ENCODE measurements around the gene VSIR. TPM values are rescaled to one million over a fixed set of nuclear protein-coding genes. Genes with fewer than 3 reads are reported as not detected.

VSIR gene
- total RNA-seq, 1 donor from 2014 or later = 13.6 TPM

DNA sequence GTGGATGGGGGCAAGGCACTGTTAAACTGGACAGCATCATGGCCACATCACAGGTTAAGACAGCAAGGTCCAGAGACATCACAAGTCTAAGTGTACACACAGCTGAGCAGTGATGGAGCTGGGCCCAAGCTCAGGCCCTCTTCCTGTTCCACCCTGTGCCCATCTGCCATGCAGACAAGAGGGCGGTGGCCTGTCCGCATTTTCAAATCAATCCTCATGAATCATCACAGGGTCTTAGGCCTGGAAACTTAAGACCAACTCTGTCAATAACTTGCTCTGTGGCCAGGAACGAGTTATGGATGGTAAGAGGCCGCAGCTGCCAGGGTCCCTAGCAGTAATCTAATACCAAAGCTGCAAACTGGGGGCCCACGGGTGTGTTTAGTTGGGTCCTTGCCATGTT is 56.9 kb downstream of the VSIR start:
- Histone ChIP-seq H3K9ac (ENCODE audit: low read depth in 1 of 3, low read length in 3 of 3) (no peak overlapping the region), H3K4me1 (ENCODE audit: control insufficient read depth in 3 of 3, insufficient read depth in 3 of 3, low read length in 3 of 3) (peaks cover 36 to 42% (median 39%) of the 10 kb centered on the region in 3 donors), H3K27ac (ENCODE audit: low read depth, low read length) (no peak overlapping the region)

DNA sequence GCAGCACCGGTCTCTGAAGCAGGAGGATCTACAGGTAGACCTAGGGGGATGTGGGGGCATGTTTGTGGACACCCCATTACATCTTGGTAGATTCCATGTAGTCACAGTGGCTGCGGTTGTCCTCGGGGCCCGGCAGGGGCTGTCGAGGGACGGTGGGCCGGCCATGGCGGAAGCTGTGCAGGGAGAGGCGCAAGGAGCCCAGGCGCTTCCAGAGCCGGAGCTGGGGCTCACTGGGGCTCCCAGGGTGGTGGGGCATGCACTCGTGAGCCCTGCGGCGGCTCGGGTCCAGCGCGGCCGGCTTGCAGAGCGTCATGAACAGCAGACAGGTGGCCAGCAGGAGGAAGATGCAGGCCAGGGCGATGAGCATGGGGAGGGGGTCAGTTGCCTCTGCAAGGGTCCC is 57.5 kb downstream of the VSIR start:
- H3K27ac ChIP-seq (ENCODE audit: low read depth, low read length) = no peak overlapping the region
- H3K4me1 ChIP-seq (ENCODE audit: control insufficient read depth in 3 of 3, insufficient read depth in 3 of 3, low read length in 3 of 3) = peaks cover 36 to 42% (median 39%) of the 10 kb centered on the region in 3 donors
- H3K27me3 ChIP-seq (ENCODE audit: control insufficient read depth in 3 of 3, insufficient read depth in 3 of 3, low read length in 3 of 3) = no peaks in the 10 kb centered on the region
- no peaks in the 10 kb centered on the region for H3K36me3 ChIP-seq (ENCODE audit: control insufficient read depth in 3 of 3, insufficient read depth in 3 of 3, low read length in 3 of 3)
- H3K9me3 ChIP-seq (ENCODE audit: control insufficient read depth in 3 of 3, low read length in 3 of 3) = no peaks in the 10 kb centered on the region
- H3K9ac ChIP-seq (ENCODE audit: low read depth in 1 of 3, low read length in 3 of 3) = no peak overlapping the region
- H3K4me3 ChIP-seq (ENCODE audit: low read length in 3 of 3) = no peak overlapping the region

More for the DNA sequence above, 56.9 kb downstream of the VSIR start:
- Histone ChIP-seq H3K4me3 (ENCODE audit: low read length in 3 of 3) (no peak overlapping the region), H3K27me3 (ENCODE audit: control insufficient read depth in 3 of 3, insufficient read depth in 3 of 3, low read length in 3 of 3) (no peaks in the 10 kb centered on the region), H3K9me3 (ENCODE audit: control insufficient read depth in 3 of 3, low read length in 3 of 3) (no peaks in the 10 kb centered on the region), H3K36me3 (ENCODE audit: control insufficient read depth in 3 of 3, insufficient read depth in 3 of 3, low read length in 3 of 3) (no peaks in the 10 kb centered on the region)

DNA sequence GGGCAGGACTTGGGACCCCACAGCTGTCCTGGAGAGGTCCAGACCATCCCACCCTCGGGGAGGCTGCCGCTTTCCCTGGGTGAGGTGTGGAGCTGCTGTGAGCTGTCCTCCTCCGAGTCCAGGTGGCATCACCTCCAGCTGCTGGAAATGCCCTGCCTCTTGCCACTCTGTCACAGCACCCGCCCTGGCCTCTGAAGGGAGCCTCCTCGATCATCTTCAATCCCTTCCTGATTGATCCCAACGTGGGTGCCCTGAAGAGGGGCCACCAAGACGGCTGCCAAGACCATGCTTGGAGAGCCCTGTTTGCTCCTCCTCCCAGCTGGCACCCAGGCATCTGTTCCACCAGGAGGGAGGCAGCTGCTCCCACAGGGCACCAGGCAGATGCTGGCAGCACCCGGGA is 58.3 kb downstream of the VSIR start:
- Histone ChIP-seq H3K9me3 (ENCODE audit: control insufficient read depth in 3 of 3, low read length in 3 of 3) (no peaks in the 10 kb centered on the region), H3K4me1 (ENCODE audit: control insufficient read depth in 3 of 3, insufficient read depth in 3 of 3, low read length in 3 of 3) (peaks cover 36 to 42% (median 39%) of the 10 kb centered on the region in 3 donors), H3K27me3 (ENCODE audit: control insufficient read depth in 3 of 3, insufficient read depth in 3 of 3, low read length in 3 of 3) (no peaks in the 10 kb centered on the region), H3K36me3 (ENCODE audit: control insufficient read depth in 3 of 3, insufficient read depth in 3 of 3, low read length in 3 of 3) (no peaks in the 10 kb centered on the region), H3K9ac (ENCODE audit: low read depth in 1 of 3, low read length in 3 of 3) (peak overlapping the region in 1 of 3 donors; percentile 54), H3K4me3 (ENCODE audit: low read length in 3 of 3) (no peak overlapping the region), H3K27ac (ENCODE audit: low read depth, low read length) (no peak overlapping the region)

DNA sequence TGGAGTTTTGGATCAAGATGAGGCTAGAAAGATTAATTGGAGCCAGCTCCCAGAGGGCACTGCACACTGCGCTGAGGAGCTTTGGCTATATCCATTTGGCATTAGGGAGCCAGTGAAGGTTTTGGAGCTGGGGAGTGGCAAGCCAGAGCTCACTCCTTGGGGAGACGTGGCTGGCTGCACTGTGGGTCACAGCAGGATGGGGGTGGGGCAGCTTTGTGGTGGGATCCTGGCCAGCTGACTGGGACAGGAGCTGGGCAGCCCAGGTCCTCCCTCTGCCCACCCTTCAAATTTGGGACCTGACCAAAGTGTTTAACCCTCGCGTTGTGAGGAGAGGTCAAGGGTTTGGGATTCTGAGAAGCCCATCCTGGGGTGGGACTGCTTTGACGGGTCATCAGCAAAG is 58.7 kb downstream of the VSIR start:
- H3K27me3 ChIP-seq (ENCODE audit: control insufficient read depth in 3 of 3, insufficient read depth in 3 of 3, low read length in 3 of 3) = no peaks in the 10 kb centered on the region
- H3K4me3 ChIP-seq (ENCODE audit: low read length in 3 of 3) = no peak overlapping the region
- peak overlapping the region; percentile 79 for H3K27ac ChIP-seq (ENCODE audit: low read depth, low read length)
- H3K36me3 ChIP-seq (ENCODE audit: control insufficient read depth in 3 of 3, insufficient read depth in 3 of 3, low read length in 3 of 3) = no peaks in the 10 kb centered on the region
- H3K9me3 ChIP-seq (ENCODE audit: control insufficient read depth in 3 of 3, low read length in 3 of 3) = no peaks in the 10 kb centered on the region
- H3K4me1 ChIP-seq (ENCODE audit: control insufficient read depth in 3 of 3, insufficient read depth in 3 of 3, low read length in 3 of 3) = peaks cover 36 to 42% (median 39%) of the 10 kb centered on the region in 3 donors
- peak overlapping the region in 2 of 3 donors; percentile 54 to 66 for H3K9ac ChIP-seq (ENCODE audit: low read depth in 1 of 3, low read length in 3 of 3)

DNA sequence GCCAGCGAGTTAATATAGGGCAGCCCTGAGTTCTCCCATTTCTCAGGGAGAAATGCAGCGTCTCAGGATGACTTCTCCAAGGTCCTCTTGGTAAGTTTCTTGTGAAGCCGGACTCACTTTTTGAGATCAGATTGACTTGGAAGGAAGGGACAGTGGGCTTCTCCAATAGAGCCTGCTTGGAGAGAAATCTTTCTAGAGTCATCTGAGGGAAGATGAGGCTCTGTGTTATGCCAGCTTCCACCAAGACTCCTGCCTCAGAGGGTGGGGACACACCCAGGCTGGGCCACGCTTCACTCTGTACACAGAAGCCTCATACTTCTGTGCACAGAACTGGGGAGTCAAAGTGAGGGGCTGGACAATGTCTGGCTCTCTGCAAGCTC is 59.3 kb downstream of the VSIR start:
- no peaks in the 10 kb centered on the region for H3K9me3 ChIP-seq (ENCODE audit: control insufficient read depth in 3 of 3, low read length in 3 of 3)
- peaks cover 36 to 37% (median 36%) of the 10 kb centered on the region in 3 donors for H3K4me1 ChIP-seq (ENCODE audit: control insufficient read depth in 3 of 3, insufficient read depth in 3 of 3, low read length in 3 of 3)
- no peaks in the 10 kb centered on the region for H3K27me3 ChIP-seq (ENCODE audit: control insufficient read depth in 3 of 3, insufficient read depth in 3 of 3, low read length in 3 of 3)
- H3K27ac ChIP-seq (ENCODE audit: low read depth, low read length) = peak overlapping the region; percentile 79
- peak overlapping the region; percentile 27 to 71 (median 66) for H3K9ac ChIP-seq (ENCODE audit: low read depth in 1 of 3, low read length in 3 of 3)
- H3K36me3 ChIP-seq (ENCODE audit: control insufficient read depth in 3 of 3, insufficient read depth in 3 of 3, low read length in 3 of 3) = no peaks in the 10 kb centered on the region
- peak overlapping the region in 1 of 3 donors; percentile 15 for H3K4me3 ChIP-seq (ENCODE audit: low read length in 3 of 3)

DNA sequence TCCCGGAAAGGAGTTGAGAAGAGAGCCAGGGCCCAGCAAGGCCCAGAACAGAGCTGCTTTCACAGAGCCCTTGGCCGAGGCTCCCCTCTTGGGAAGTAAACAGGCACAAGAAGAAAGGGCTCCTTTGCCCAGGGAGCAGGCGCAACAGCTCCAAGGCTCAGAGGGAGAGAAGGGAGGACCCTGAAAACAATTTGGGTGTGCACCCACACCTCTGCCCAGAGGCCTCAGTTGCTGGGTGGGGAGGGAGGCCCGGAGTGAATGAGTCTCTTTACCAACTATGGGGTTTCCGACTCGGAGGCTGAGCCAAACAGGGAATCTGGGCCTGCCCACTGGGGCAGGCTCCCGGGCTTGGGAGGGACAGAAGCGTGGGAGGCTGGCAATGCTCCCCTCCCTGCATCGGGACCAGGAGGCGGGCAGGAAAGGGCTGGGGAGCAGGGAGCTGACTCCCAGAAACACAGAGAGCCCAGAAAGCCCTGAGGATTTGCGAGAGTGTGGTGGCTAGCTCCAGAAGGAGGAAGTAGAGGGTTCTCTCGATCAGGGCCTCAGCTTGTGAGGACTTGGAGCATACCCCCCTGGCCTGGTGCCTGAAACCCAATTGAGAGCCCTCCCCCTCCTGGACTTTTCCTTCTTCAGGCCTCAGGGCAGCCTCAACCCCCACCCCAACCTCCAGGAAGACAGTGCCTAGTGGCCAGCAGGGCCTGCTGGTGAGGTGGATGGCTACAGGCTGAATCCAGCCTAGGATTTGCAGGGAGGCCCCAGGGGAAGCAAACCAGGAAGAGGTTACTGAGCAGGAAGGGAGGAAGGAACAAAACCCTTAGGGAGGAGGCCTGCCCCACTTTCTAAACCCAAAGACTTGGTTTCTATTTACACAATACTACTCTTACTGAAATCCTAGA is 59.9 kb downstream of the VSIR start:
- Histone ChIP-seq H3K27ac (ENCODE audit: low read depth, low read length) (peak overlapping the region; percentile 79), H3K9me3 (ENCODE audit: control insufficient read depth in 3 of 3, low read length in 3 of 3) (no peaks in the 10 kb centered on the region), H3K27me3 (ENCODE audit: control insufficient read depth in 3 of 3, insufficient read depth in 3 of 3, low read length in 3 of 3) (no peaks in the 10 kb centered on the region), H3K4me1 (ENCODE audit: control insufficient read depth in 3 of 3, insufficient read depth in 3 of 3, low read length in 3 of 3) (peaks cover 36 to 38% (median 36%) of the 10 kb centered on the region in 3 donors), H3K36me3 (ENCODE audit: control insufficient read depth in 3 of 3, insufficient read depth in 3 of 3, low read length in 3 of 3) (no peaks in the 10 kb centered on the region), H3K9ac (ENCODE audit: low read depth in 1 of 3, low read length in 3 of 3) (peak overlapping the region; percentile 27 to 71 (median 66)), H3K4me3 (ENCODE audit: low read length in 3 of 3) (peak overlapping the region in 1 of 3 donors; percentile 15)

DNA sequence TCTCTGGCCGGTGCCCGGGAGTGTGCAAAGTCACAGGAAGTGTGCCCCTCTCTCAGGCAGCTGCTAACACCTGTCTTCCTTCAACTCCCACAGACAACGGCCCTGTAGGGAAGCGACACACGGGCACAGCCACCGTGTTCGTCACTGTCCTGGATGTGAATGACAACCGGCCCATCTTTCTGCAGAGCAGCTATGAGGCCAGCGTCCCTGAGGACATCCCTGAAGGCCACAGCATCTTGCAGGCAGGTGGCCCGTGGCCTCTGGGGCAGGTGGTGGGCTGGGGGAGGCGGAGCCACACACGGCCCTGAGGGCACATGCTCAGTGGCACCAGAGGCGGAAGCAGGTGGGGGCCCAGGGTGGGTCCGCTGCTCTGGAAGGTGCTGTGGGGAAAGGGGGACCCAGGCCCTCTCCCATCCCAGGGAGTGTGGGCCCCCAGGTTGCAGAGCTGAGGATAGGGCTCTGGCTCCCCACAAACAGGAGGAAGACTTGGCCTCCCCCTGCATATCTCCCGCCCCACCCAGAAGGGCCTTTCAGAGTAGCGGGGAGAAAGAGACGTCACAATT is 60.7 kb downstream of the VSIR start:
- Histone ChIP-seq H3K4me1 (ENCODE audit: control insufficient read depth in 3 of 3, insufficient read depth in 3 of 3, low read length in 3 of 3) (peaks cover 37 to 42% (median 42%) of the 10 kb centered on the region in 3 donors), H3K9me3 (ENCODE audit: control insufficient read depth in 3 of 3, low read length in 3 of 3) (no peaks in the 10 kb centered on the region), H3K27ac (ENCODE audit: low read depth, low read length) (peak overlapping the region; percentile 79), H3K9ac (ENCODE audit: low read depth in 1 of 3, low read length in 3 of 3) (peak overlapping the region; percentile 23 to 71 (median 43)), H3K36me3 (ENCODE audit: control insufficient read depth in 3 of 3, insufficient read depth in 3 of 3, low read length in 3 of 3) (no peaks in the 10 kb centered on the region), H3K4me3 (ENCODE audit: low read length in 3 of 3) (no peak overlapping the region), H3K27me3 (ENCODE audit: control insufficient read depth in 3 of 3, insufficient read depth in 3 of 3, low read length in 3 of 3) (no peaks in the 10 kb centered on the region)

DNA sequence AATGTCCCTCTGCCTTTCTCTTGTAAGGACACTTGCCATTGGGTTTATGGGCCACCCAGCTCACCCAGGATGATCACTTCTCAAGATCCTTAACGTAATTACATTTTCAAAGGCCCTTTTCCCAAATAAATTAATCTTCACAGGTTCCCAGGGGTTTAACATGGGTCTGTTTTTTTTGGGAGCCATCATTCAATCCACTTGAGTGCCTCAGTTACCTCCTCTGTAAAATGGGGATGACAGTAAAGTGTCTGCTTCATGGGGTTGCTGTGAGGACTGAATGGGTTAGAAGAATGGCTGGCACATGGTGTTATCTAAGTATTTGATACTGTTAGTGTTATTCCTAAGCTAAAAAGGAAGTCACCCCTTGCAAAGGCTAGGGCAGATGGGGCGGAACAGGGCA is 61.1 kb downstream of the VSIR start:
- H3K9me3 ChIP-seq (ENCODE audit: control insufficient read depth in 3 of 3, low read length in 3 of 3) = no peaks in the 10 kb centered on the region
- H3K27me3 ChIP-seq (ENCODE audit: control insufficient read depth in 3 of 3, insufficient read depth in 3 of 3, low read length in 3 of 3) = no peaks in the 10 kb centered on the region
- H3K4me1 ChIP-seq (ENCODE audit: control insufficient read depth in 3 of 3, insufficient read depth in 3 of 3, low read length in 3 of 3) = peaks cover 37 to 42% (median 39%) of the 10 kb centered on the region in 3 donors
- H3K4me3 ChIP-seq (ENCODE audit: low read length in 3 of 3) = no peak overlapping the region
- H3K27ac ChIP-seq (ENCODE audit: low read depth, low read length) = peak overlapping the region; percentile 79
- no peak overlapping the region for H3K9ac ChIP-seq (ENCODE audit: low read depth in 1 of 3, low read length in 3 of 3)
- no peaks in the 10 kb centered on the region for H3K36me3 ChIP-seq (ENCODE audit: control insufficient read depth in 3 of 3, insufficient read depth in 3 of 3, low read length in 3 of 3)

DNA sequence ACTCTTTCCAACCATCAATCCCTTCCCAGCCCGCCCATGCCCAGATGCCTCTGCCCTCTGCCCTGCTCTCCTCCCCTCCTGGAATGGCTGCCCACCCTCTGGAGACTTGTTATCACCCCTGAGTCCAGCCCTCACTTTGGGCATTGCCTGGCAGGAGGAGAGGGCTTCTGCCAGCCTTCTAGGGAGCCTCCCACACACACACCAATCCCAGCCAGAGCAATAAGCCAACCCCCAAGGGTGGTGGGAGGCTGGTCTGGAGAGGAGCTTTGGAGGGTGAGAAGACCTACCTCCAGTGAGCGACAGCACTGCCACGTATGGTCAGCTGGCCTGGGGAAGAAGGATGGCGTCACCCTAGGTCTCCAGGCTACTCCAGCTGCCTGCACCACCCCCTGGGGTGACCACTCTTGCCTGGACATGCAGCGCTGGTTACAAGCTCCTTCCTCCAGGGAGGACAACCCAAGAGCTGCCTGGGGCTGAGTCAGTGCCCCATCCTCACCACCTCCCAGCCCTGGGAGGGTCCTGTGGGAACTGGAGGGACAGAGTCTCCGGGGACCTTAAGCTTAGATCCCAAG is 62.2 kb downstream of the VSIR start:
- Histone ChIP-seq H3K9ac (ENCODE audit: low read depth in 1 of 3, low read length in 3 of 3) (no peak overlapping the region), H3K27ac (ENCODE audit: low read depth, low read length) (no peak overlapping the region), H3K4me1 (ENCODE audit: control insufficient read depth in 3 of 3, insufficient read depth in 3 of 3, low read length in 3 of 3) (peaks cover 37 to 42% (median 39%) of the 10 kb centered on the region in 3 donors), H3K27me3 (ENCODE audit: control insufficient read depth in 3 of 3, insufficient read depth in 3 of 3, low read length in 3 of 3) (no peaks in the 10 kb centered on the region), H3K36me3 (ENCODE audit: control insufficient read depth in 3 of 3, insufficient read depth in 3 of 3, low read length in 3 of 3) (no peaks in the 10 kb centered on the region), H3K9me3 (ENCODE audit: control insufficient read depth in 3 of 3, low read length in 3 of 3) (no peaks in the 10 kb centered on the region), H3K4me3 (ENCODE audit: low read length in 3 of 3) (no peak overlapping the region)

DNA sequence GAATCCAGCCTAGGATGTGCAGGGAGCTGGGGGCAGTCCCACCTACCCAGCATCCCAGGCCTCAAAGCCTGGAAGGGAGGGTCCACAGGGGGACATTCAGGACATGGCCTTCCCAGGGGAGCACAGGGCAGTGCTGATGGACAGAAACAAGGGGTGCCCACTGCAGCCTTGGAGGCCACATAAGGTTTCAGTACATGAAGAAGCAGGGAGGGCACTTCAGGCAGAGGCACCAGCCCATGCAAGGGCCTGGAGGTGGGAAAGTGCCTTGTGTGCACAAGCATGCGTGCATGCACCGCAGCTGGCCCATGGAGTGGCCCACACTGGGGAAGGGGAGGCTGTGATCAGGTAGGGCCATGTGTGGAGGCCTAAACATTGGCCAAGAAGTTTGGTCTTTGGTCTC is 62.8 kb downstream of the VSIR start:
- no peaks in the 10 kb centered on the region for H3K36me3 ChIP-seq (ENCODE audit: control insufficient read depth in 3 of 3, insufficient read depth in 3 of 3, low read length in 3 of 3)
- no peaks in the 10 kb centered on the region for H3K27me3 ChIP-seq (ENCODE audit: control insufficient read depth in 3 of 3, insufficient read depth in 3 of 3, low read length in 3 of 3)
- no peaks in the 10 kb centered on the region for H3K9me3 ChIP-seq (ENCODE audit: control insufficient read depth in 3 of 3, low read length in 3 of 3)
- H3K27ac ChIP-seq (ENCODE audit: low read depth, low read length) = no peak overlapping the region
- peaks cover 37 to 40% (median 37%) of the 10 kb centered on the region in 3 donors for H3K4me1 ChIP-seq (ENCODE audit: control insufficient read depth in 3 of 3, insufficient read depth in 3 of 3, low read length in 3 of 3)
- H3K4me3 ChIP-seq (ENCODE audit: low read length in 3 of 3) = no peak overlapping the region
- no peak overlapping the region for H3K9ac ChIP-seq (ENCODE audit: low read depth in 1 of 3, low read length in 3 of 3)
